ENCODE data around the gene SYNGR3. TPM values are rescaled to one million over a fixed set of nuclear protein-coding genes. Genes with fewer than 3 reads are reported as not detected.

SYNGR3 gene
- total and polyA plus RNA-seq, 2 of the 13 experiments (the other 11 are each of a cell fraction or from before 2014, with no cell fraction given) = 0.97 to 5.7 TPM

- Histone ChIP-seq H3K9me3 (ENCODE audit: low read length) (no peaks in the 10 kb centered on the region), H3K4me3 (replicated peaks in 1 of 3; ENCODE audit: insufficient read depth in 1 of 3, low read depth in 2 of 3, low read length in 3 of 3) (no peak overlapping the region), H4K20me1 (ENCODE audit: insufficient read depth, low read length) (no peaks in the 10 kb centered on the region; the same call in 1 of the 2 replicates), H3K9ac (ENCODE audit: insufficient read depth, low read depth, low read length) (peak overlapping the region; percentile 13; the same call in 1 of the 2 replicates), H3K4me1 (ENCODE audit: insufficient read depth, low read length) (peaks cover 38% of the 10 kb centered on the region), H3K36me3 (replicated peaks in 1 of 2; ENCODE audit: control insufficient read depth in 1 of 2, insufficient read depth in 2 of 2, low read length in 2 of 2) (no peaks in the 10 kb centered on the region), H2AFZ (ENCODE audit: low read length) (no peak overlapping the region), H3K27me3 (ENCODE audit: control insufficient read depth in 1 of 2, insufficient read depth in 2 of 2, low read length in 2 of 2) (peaks cover 0 to 5% of the 10 kb centered on the region in 2 experiments; a peak in 1 of 5 replicates), H3K79me2 (ENCODE audit: insufficient read depth, low read length) (peaks cover 13% of the 10 kb centered on the region), H3K27ac (ENCODE audit: extremely low read length, insufficient read depth, low read length) (no peak overlapping the region), H3K4me2 (ENCODE audit: low read depth, low read length) (0 out of 2 replicates have a peak overlapping the region, but pooled peaks have one; percentile 8)
- 66% methylated on average over 18 of the region's 38 CpGs for WGBS (ENCODE audit: low lambda C conversion rate)
- in situ Hi-C loops (cut with HindIII; ENCODE audit: extremely low pct_ligation_motif_present, low pct_unique_long_range_greater_than_20kb) (no loop called here), intact Hi-C loops (cut with micrococcal nuclease; ENCODE audit: unreplicated experiment) (no loop called here)
- POLR2A ChIA-PET = interaction anchor here (1.0 to 3.2 kb wide), 9 partner anchors 9 to 1141 kb away, joined by 3 to 18 read pairs (median 4); partner anchors contain the start of genes RPS2, TBL3 and TRAF7
- DNase-seq (ENCODE audit: low spot score) (no peak), ATAC-seq (peak; percentile 42), FAIRE-seq (no peak)
- no TSS peak for BruUV-seq (replicated peaks)
- CTCF ChIA-PET (ENCODE audit: low intra/inter-chr PET ratio, low total read pairs) = no interaction called here
- TF ChIP-seq PTBP1 (IDR thresholded peaks at IDR 0.05; ENCODE audit: low read depth, low read length, poor library complexity, severe bottlenecking) (no peak), ZNF501 (CRISPR knock-in tag; IDR thresholded peaks at IDR 0.05) (no peak), KDM2A (CRISPR knock-in tag; IDR thresholded peaks at IDR 0.05; ENCODE audit: borderline replicate concordance, low read depth) (0 out of 2 replicates have a peak, but pooled peaks have one; percentile 13), ZNF251 (CRISPR knock-in tag; IDR thresholded peaks at IDR 0.05) (no peak), ZNF780A (CRISPR knock-in tag; IDR thresholded peaks at IDR 0.05) (no peak), ISX (CRISPR knock-in tag; conservative IDR thresholded peaks at IDR 0.05) (no peak), DNMT1 (CRISPR knock-in tag; IDR thresholded peaks at IDR 0.05) (no peak), SP1 (IDR thresholded peaks at IDR 0.05) (no peak), SP1 (CRISPR knock-in tag; IDR thresholded peaks at IDR 0.05) (no peak), THAP11 (CRISPR knock-in tag; IDR thresholded peaks at IDR 0.05) (peak; percentile 33; the same call in 1 of the 2 replicates), ZNF18 (CRISPR knock-in tag; IDR thresholded peaks at IDR 0.05; ENCODE audit: insufficient replicate concordance) (peak; percentile 25), NR2F6 (IDR thresholded peaks at IDR 0.05) (no peak), NR2F6 (CRISPR knock-in tag; IDR thresholded peaks at IDR 0.05) (0 out of 2 replicates have a peak, but pooled peaks have one; percentile 13), PLRG1 (conservative IDR thresholded peaks at IDR 0.05) (no peak)
- TF ChIP-seq, protein P1, sequence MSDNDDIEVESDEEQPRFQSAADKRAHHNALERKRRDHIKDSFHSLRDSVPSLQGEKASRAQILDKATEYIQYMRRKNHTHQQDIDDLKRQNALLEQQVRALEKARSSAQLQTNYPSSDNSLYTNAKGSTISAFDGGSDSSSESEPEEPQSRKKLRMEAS (IDR thresholded peaks at IDR 0.05) = 0 out of 2 replicates have a peak, but pooled peaks have one; percentile 19
- TF ChIP-seq, protein P2, sequence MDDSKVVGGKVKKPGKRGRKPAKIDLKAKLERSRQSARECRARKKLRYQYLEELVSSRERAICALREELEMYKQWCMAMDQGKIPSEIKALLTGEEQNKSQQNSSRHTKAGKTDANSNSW (CRISPR knock-in tag; IDR thresholded peaks at IDR 0.05; ENCODE audit: borderline replicate concordance) = 0 out of 2 replicates have a peak, but pooled peaks have one; percentile 31
- TF ChIP-seq, protein P3, sequence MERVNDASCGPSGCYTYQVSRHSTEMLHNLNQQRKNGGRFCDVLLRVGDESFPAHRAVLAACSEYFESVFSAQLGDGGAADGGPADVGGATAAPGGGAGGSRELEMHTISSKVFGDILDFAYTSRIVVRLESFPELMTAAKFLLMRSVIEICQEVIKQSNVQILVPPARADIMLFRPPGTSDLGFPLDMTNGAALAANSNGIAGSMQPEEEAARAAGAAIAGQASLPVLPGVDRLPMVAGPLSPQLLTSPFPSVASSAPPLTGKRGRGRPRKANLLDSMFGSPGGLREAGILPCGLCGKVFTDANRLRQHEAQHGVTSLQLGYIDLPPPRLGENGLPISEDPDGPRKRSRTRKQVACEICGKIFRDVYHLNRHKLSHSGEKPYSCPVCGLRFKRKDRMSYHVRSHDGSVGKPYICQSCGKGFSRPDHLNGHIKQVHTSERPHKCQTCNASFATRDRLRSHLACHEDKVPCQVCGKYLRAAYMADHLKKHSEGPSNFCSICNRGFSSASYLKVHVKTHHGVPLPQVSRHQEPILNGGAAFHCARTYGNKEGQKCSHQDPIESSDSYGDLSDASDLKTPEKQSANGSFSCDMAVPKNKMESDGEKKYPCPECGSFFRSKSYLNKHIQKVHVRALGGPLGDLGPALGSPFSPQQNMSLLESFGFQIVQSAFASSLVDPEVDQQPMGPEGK (CRISPR knock-in tag; IDR thresholded peaks at IDR 0.05) = peak; percentile 50; the same call in 1 of the 2 replicates
- TF ChIP-seq, protein P4, sequence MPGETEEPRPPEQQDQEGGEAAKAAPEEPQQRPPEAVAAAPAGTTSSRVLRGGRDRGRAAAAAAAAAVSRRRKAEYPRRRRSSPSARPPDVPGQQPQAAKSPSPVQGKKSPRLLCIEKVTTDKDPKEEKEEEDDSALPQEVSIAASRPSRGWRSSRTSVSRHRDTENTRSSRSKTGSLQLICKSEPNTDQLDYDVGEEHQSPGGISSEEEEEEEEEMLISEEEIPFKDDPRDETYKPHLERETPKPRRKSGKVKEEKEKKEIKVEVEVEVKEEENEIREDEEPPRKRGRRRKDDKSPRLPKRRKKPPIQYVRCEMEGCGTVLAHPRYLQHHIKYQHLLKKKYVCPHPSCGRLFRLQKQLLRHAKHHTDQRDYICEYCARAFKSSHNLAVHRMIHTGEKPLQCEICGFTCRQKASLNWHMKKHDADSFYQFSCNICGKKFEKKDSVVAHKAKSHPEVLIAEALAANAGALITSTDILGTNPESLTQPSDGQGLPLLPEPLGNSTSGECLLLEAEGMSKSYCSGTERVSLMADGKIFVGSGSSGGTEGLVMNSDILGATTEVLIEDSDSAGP (CRISPR knock-in tag; IDR thresholded peaks at IDR 0.05; ENCODE audit: borderline replicate concordance) = peak; percentile 36
These were observed 43.0 kb upstream of the SYNGR3 start for GRCh38 chr16:1946495-1947368.

Measured in HepG2 (cell line).